ENCODE measurements around the gene IDI1.

The IDI1 gene

GRCh38 chr10:1089017-1089689 lies 40.2 kb upstream of the IDI1 start:
- H3K36me3 ChIP-seq (ENCODE audit: insufficient read depth, low read length): peaks cover 7% of the 10 kb centered on the region; the same call in 1 of the 2 replicates
- 0 out of 2 replicates have a peak overlapping the region, but pooled peaks have one; percentile 9 for H3K4me3 ChIP-seq

DNA sequence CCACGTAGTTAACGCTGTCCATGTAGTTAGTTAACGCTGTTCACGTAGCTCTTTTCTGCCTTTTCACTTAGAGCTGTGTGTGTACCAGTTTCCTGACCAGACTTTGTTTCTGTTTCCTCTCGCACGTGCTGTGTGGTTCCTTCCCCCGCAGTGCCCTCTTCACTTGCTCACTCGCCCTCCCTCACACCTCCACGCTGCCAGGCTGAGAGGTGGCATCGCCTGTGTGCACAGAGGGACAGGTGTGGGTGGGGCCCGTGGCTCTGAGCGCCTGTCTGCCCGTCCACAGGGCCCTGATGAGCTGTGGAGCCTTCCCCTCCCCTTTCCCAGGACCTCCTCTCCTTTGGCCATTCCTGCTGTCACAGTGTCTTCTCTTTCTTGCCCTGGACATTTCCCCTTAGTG lies 37.9 kb upstream of the IDI1 start:
- DNase-seq (ENCODE audit: low read depth, low spot score): no peak
- no peak overlapping the region for H3K27ac ChIP-seq
- no peaks in the 10 kb centered on the region for H3K9me3 ChIP-seq (ENCODE audit: low read depth, low read length)
- H3K4me3 ChIP-seq: no peak overlapping the region
- TF ChIP-seq EZH2 (IDR thresholded peaks at IDR 0.05) (no peak), FOXP2 (optimal IDR thresholded peaks at IDR 0.05; ENCODE audit: control extremely low read depth, extremely low read length, insufficient read depth) (no peak), POLR2AphosphoS5 (IDR thresholded peaks at IDR 0.05; ENCODE audit: borderline replicate concordance, low read depth, low read length) (no peak)
- no peak overlapping the region for H3K9ac ChIP-seq (ENCODE audit: insufficient read length)
- H3K36me3 ChIP-seq (ENCODE audit: insufficient read depth, low read length): peaks cover 3% of the 10 kb centered on the region; the same call in 1 of the 2 replicates

More at GRCh38 chr10:1089017-1089689, 40.2 kb upstream of the IDI1 start:
- TF ChIP-seq EZH2 (IDR thresholded peaks at IDR 0.05): no peak
- TF ChIP-seq POLR2AphosphoS5 (IDR thresholded peaks at IDR 0.05; ENCODE audit: borderline replicate concordance, low read depth, low read length): no peak
- TF ChIP-seq FOXP2 (optimal IDR thresholded peaks at IDR 0.05; ENCODE audit: control extremely low read depth, extremely low read length, insufficient read depth): no peak
- DNase-seq (ENCODE audit: low read depth, low spot score): no peak
- peak overlapping the region; percentile 57; the same call in 1 of the 2 replicates for H3K27ac ChIP-seq
- H3K9ac ChIP-seq (ENCODE audit: insufficient read length): no peak overlapping the region
- H3K9me3 ChIP-seq (ENCODE audit: low read depth, low read length): no peaks in the 10 kb centered on the region

- peaks cover 4% of the 10 kb centered on the region; the same call in 1 of the 2 replicates for H3K36me3 ChIP-seq (ENCODE audit: insufficient read depth, low read length)
- TF ChIP-seq POLR2AphosphoS5 (IDR thresholded peaks at IDR 0.05; ENCODE audit: borderline replicate concordance, low read depth, low read length): no peak
- no peak for TF ChIP-seq EZH2 (IDR thresholded peaks at IDR 0.05)
- no peak for TF ChIP-seq FOXP2 (optimal IDR thresholded peaks at IDR 0.05; ENCODE audit: control extremely low read depth, extremely low read length, insufficient read depth)
These were observed 36.3 kb upstream of the IDI1 start for GRCh38 chr10:1085258-1085657.

DNA sequence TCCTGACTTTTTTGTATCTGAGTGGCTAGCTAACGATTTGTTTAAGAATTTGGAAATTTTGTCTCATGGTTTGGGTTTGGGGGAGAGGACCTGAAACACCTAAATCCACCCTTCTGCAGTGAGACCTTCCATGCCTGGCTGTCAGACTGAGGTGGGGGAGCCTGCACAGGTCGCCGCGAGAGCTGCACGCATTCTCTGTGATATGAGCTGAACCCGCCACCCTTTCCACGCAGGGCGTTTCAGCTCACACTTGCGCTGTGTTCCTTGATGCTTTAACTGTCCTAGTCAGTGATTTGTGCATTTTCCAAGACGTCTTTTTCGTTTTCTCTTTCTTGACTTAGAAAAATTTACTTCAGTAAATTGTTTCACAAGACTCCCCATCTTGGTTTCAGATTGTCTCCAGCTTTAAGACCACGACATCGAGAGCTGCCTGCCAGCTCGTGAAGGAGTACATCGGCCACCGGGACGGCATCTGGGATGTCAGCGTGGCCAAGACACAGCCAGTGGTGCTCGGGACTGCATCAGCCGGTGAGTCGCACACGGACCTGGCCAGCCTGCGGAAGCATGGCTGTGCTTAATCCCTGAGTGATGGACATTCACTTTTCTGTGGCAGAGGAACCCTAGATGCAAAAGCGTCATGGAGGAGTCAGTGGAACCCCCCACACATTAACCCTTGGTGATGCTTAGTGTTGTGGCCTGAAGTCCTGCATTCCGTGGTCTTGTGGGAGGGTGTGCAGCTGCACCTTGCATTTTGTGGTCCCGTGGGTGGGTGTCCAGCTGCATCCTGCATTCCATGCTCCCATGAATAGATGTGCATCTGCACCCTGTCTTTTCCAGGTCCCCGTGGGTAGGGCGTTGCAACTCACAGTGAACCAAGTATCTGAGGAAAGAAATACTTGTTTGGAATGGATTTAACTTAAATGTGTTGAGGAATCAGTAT lies 35.4 kb upstream of the IDI1 start:
- H3K9ac ChIP-seq (ENCODE audit: insufficient read length): no peak overlapping the region
- TF ChIP-seq POLR2AphosphoS5 (IDR thresholded peaks at IDR 0.05; ENCODE audit: borderline replicate concordance, low read depth, low read length): no peak
- TF ChIP-seq FOXP2 (optimal IDR thresholded peaks at IDR 0.05; ENCODE audit: control extremely low read depth, extremely low read length, insufficient read depth): no peak
- no peak for TF ChIP-seq EZH2 (IDR thresholded peaks at IDR 0.05)
- H3K4me3 ChIP-seq: no peak overlapping the region
- peaks cover 6% of the 10 kb centered on the region; the same call in 1 of the 2 replicates for H3K36me3 ChIP-seq (ENCODE audit: insufficient read depth, low read length)
- DNase-seq (ENCODE audit: low read depth, low spot score): no peak
- H3K9me3 ChIP-seq (ENCODE audit: low read depth, low read length): no peaks in the 10 kb centered on the region
- no peak overlapping the region for H3K27ac ChIP-seq

More at GRCh38 chr10:1085258-1085657, 36.3 kb upstream of the IDI1 start:
- no peak for DNase-seq (ENCODE audit: low read depth, low spot score)
- Histone ChIP-seq H3K4me3 (no peak overlapping the region), H3K27ac (no peak overlapping the region), H3K9me3 (ENCODE audit: low read depth, low read length) (no peaks in the 10 kb centered on the region), H3K9ac (ENCODE audit: insufficient read length) (no peak overlapping the region)

DNA sequence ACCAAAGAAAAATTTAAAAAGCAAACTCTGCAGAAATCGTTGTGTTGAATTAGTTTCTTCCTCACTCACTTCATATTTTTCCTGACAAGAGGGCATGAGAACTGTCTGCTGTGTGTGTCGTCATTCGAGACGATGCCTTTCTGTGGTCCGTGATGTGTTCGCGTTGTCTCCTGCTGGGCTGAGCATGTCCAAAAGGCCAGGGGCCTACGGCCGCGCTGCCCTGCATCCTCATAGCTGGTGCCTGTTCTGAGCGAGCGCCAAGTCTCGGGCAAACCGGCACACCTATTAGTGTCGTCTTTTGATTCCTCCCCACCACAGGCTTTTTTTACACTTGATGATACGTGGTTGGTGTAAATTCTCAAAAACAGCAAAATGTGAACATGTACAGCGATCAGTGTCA lies 34.7 kb upstream of the IDI1 start:
- no peak for DNase-seq (ENCODE audit: low read depth, low spot score)
- H3K9ac ChIP-seq (ENCODE audit: insufficient read length): no peak overlapping the region
- H3K4me3 ChIP-seq: no peak overlapping the region
- TF ChIP-seq POLR2AphosphoS5 (IDR thresholded peaks at IDR 0.05; ENCODE audit: borderline replicate concordance, low read depth, low read length): no peak
- TF ChIP-seq FOXP2 (optimal IDR thresholded peaks at IDR 0.05; ENCODE audit: control extremely low read depth, extremely low read length, insufficient read depth): no peak
- TF ChIP-seq EZH2 (IDR thresholded peaks at IDR 0.05): no peak
- H3K36me3 ChIP-seq (ENCODE audit: insufficient read depth, low read length): peaks cover 6% of the 10 kb centered on the region; the same call in 1 of the 2 replicates
- H3K27ac ChIP-seq: no peak overlapping the region
- no peaks in the 10 kb centered on the region for H3K9me3 ChIP-seq (ENCODE audit: low read depth, low read length)

DNA sequence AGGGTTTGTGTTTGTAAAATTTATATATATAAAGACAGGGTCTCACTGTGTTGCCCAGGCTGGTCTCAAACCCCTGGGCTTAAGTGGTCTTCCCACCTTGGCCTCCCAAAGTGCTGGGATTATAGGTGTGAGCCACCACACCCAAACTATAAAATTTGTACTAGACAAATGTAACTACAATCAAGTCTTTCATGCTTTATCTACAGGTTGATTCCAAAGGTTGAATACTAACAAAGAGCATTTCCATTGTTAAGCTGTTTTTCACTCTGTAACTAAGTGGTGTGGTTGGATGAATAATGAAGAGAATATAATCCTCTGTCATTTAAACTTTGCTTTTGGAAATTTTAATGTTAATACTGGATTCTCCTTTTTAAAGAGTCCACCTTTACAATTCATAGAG lies 29.7 kb upstream of the IDI1 start:
- H3K9ac ChIP-seq (ENCODE audit: insufficient read length): no peak overlapping the region
- H3K36me3 ChIP-seq (ENCODE audit: insufficient read depth, low read length): peaks cover 6% of the 10 kb centered on the region; the same call in 1 of the 2 replicates
- H3K27ac ChIP-seq: no peak overlapping the region
- TF ChIP-seq POLR2AphosphoS5 (IDR thresholded peaks at IDR 0.05; ENCODE audit: borderline replicate concordance, low read depth, low read length) (no peak), FOXP2 (optimal IDR thresholded peaks at IDR 0.05; ENCODE audit: control extremely low read depth, extremely low read length, insufficient read depth) (no peak), EZH2 (IDR thresholded peaks at IDR 0.05) (no peak)
- no peak overlapping the region for H3K4me3 ChIP-seq
- DNase-seq (ENCODE audit: low read depth, low spot score): no peak
- H3K9me3 ChIP-seq (ENCODE audit: low read depth, low read length): no peaks in the 10 kb centered on the region

DNA sequence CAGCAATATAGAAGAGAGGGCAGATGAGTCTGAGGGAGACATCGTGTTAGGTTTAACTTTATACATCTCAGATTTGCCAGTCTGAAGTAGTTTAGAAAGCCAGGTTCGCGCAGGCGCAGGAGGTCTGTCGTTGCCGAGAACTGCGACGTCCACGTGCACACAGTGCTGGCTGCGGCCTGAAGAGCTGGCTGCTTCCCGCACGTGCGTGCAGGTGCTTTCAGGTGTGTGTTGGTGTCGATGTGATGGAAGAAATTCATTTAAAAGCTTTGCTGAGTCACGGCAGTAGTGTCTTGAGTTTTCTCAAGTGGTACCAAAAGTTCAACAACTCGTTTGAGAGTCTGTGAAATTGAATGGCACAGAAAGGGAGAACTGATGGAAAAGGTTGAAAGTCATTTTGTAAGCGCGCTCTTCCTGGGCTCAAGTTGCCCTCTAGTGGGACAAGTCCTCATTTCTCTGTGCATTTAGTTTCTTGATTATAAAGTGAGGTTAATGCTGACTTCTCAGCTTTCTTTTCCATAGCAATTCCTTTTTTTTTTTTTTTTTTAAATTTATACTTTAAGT lies 25.9 kb upstream of the IDI1 start:
- no peak overlapping the region for H3K9ac ChIP-seq (ENCODE audit: insufficient read length)
- no peak overlapping the region for H3K4me3 ChIP-seq
- DNase-seq (ENCODE audit: low read depth, low spot score): no peak
- H3K36me3 ChIP-seq (ENCODE audit: insufficient read depth, low read length): peaks cover under 1% of the 10 kb centered on the region; the same call in 1 of the 2 replicates
- H3K27ac ChIP-seq: no peak overlapping the region
- no peak for TF ChIP-seq EZH2 (IDR thresholded peaks at IDR 0.05)
- TF ChIP-seq FOXP2 (optimal IDR thresholded peaks at IDR 0.05; ENCODE audit: control extremely low read depth, extremely low read length, insufficient read depth): no peak
- no peak for TF ChIP-seq POLR2AphosphoS5 (IDR thresholded peaks at IDR 0.05; ENCODE audit: borderline replicate concordance, low read depth, low read length)
- H3K9me3 ChIP-seq (ENCODE audit: low read depth, low read length): no peaks in the 10 kb centered on the region
